ENCODE measurements around the gene GPA33. TPM values are rescaled to one million over a fixed set of nuclear protein-coding genes. Genes with fewer than 3 reads are reported as not detected.

GPA33 gene
- total RNA-seq, 1 donor = not detected

- H3K4me2 ChIP-seq (ENCODE audit: insufficient read depth, low read length) = no peak overlapping the region
- H3K36me3 ChIP-seq (ENCODE audit: insufficient read depth, low read length) = no peaks in the 10 kb centered on the region
- no peaks in the 10 kb centered on the region for H3K4me1 ChIP-seq (ENCODE audit: insufficient read depth, low read length)
- H3K27me3 ChIP-seq (ENCODE audit: insufficient read depth, low read length) = no peaks in the 10 kb centered on the region
- no peak overlapping the region for H3K4me3 ChIP-seq (ENCODE audit: insufficient read depth, low read length)
- no peak overlapping the region for H2AFZ ChIP-seq (ENCODE audit: low read length)
- H3K79me2 ChIP-seq (ENCODE audit: insufficient read depth, low read length) = no peaks in the 10 kb centered on the region
- no peak overlapping the region for H3K27ac ChIP-seq (ENCODE audit: low read depth, low read length)
- DNase-seq (ENCODE audit: insufficient read length, low spot score, missing footprints) = no peak
- H4K20me1 ChIP-seq (ENCODE audit: insufficient read depth, low read length) = no peaks in the 10 kb centered on the region
- TF ChIP-seq CTCF (IDR thresholded peaks at IDR 0.05; ENCODE audit: extremely low read depth, low read depth, low read length) = no peak
- H3K9me3 ChIP-seq (ENCODE audit: low read depth, low read length) = no peaks in the 10 kb centered on the region
These were observed 14.0 kb downstream of the GPA33 start for GRCh38 chr1:167076136-167076710.

- no peaks in the 10 kb centered on the region for H3K36me3 ChIP-seq (ENCODE audit: insufficient read depth, low read length)
- TF ChIP-seq CTCF (IDR thresholded peaks at IDR 0.05; ENCODE audit: extremely low read depth, low read depth, low read length) = no peak
- no peaks in the 10 kb centered on the region for H3K79me2 ChIP-seq (ENCODE audit: insufficient read depth, low read length)
- peaks cover 4% of the 10 kb centered on the region for H3K27me3 ChIP-seq (ENCODE audit: insufficient read depth, low read length)
- no peaks in the 10 kb centered on the region for H3K4me1 ChIP-seq (ENCODE audit: insufficient read depth, low read length)
- H4K20me1 ChIP-seq (ENCODE audit: insufficient read depth, low read length) = no peaks in the 10 kb centered on the region
- H3K27ac ChIP-seq (ENCODE audit: low read depth, low read length) = no peak overlapping the region
- H3K4me2 ChIP-seq (ENCODE audit: insufficient read depth, low read length) = no peak overlapping the region
- no peak for DNase-seq (ENCODE audit: insufficient read length, low spot score, missing footprints)
- no peak overlapping the region for H3K4me3 ChIP-seq (ENCODE audit: insufficient read depth, low read length)
- no peaks in the 10 kb centered on the region for H3K9me3 ChIP-seq (ENCODE audit: low read depth, low read length)
- H2AFZ ChIP-seq (ENCODE audit: low read length) = no peak overlapping the region
These were observed 18.9 kb downstream of the GPA33 start for GRCh38 chr1:167071286-167071685.

- H3K4me3 ChIP-seq (ENCODE audit: insufficient read depth, low read length) = no peak overlapping the region
- no peaks in the 10 kb centered on the region for H3K4me1 ChIP-seq (ENCODE audit: insufficient read depth, low read length)
- no peaks in the 10 kb centered on the region for H3K79me2 ChIP-seq (ENCODE audit: insufficient read depth, low read length)
- H3K4me2 ChIP-seq (ENCODE audit: insufficient read depth, low read length) = no peak overlapping the region
- H3K9me3 ChIP-seq (ENCODE audit: low read depth, low read length) = no peaks in the 10 kb centered on the region
- H3K36me3 ChIP-seq (ENCODE audit: insufficient read depth, low read length) = no peaks in the 10 kb centered on the region
- H2AFZ ChIP-seq (ENCODE audit: low read length) = no peak overlapping the region
- no peak overlapping the region for H3K27ac ChIP-seq (ENCODE audit: low read depth, low read length)
- no peak for TF ChIP-seq CTCF (IDR thresholded peaks at IDR 0.05; ENCODE audit: extremely low read depth, low read depth, low read length)
- peaks cover 8% of the 10 kb centered on the region for H3K27me3 ChIP-seq (ENCODE audit: insufficient read depth, low read length)
- H4K20me1 ChIP-seq (ENCODE audit: insufficient read depth, low read length) = no peaks in the 10 kb centered on the region
- DNase-seq (ENCODE audit: insufficient read length, low spot score, missing footprints) = no peak
These were observed 21.4 kb downstream of the GPA33 start for GRCh38 chr1:167068761-167069160.

- Histone ChIP-seq H3K27ac (ENCODE audit: low read depth, low read length) (no peak overlapping the region), H3K36me3 (ENCODE audit: insufficient read depth, low read length) (no peaks in the 10 kb centered on the region), H3K27me3 (ENCODE audit: insufficient read depth, low read length) (peaks cover 8% of the 10 kb centered on the region), H3K4me3 (ENCODE audit: insufficient read depth, low read length) (no peak overlapping the region), H3K4me1 (ENCODE audit: insufficient read depth, low read length) (no peaks in the 10 kb centered on the region), H2AFZ (ENCODE audit: low read length) (no peak overlapping the region), H3K9me3 (ENCODE audit: low read depth, low read length) (no peaks in the 10 kb centered on the region), H3K4me2 (ENCODE audit: insufficient read depth, low read length) (no peak overlapping the region), H4K20me1 (ENCODE audit: insufficient read depth, low read length) (no peaks in the 10 kb centered on the region), H3K79me2 (ENCODE audit: insufficient read depth, low read length) (no peaks in the 10 kb centered on the region)
- DNase-seq (ENCODE audit: insufficient read length, low spot score, missing footprints) = no peak
- TF ChIP-seq CTCF (IDR thresholded peaks at IDR 0.05; ENCODE audit: extremely low read depth, low read depth, low read length) = no peak
These were observed 22.3 kb downstream of the GPA33 start for GRCh38 chr1:167067904-167068303.
